Fibroblast of lung (primary cell): Measurements from ENCODE around the gene POLR2L. TPM values are rescaled to one million over a fixed set of nuclear protein-coding genes. Genes with fewer than 3 reads are reported as not detected.

Experiments used
- DNase-seq, 2 donors: peaks; one replicate each; pipeline versions ENCODE4 v3.0.0 to v3.0.0-alpha.2; 2010; ENCODE audit warnings: low read depth in 2 of 2
- H2AFZ ChIP-seq: 2 replicates; pipeline ENCODE4 v1.5.1; 2012; ENCODE audit warnings: low read length, control low read depth, inconsistent platforms
- H3K27ac ChIP-seq: 2 replicates; pipeline ENCODE4 v1.5.1; 2011; ENCODE audit warnings: low read length, control low read depth; ENCODE audit not compliant: insufficient read depth
- H3K27me3 ChIP-seq: 2 replicates; pipeline ENCODE4 v1.5.1; 2011; ENCODE audit warnings: mild to moderate bottlenecking, low read length; ENCODE audit not compliant: control insufficient read depth, insufficient read depth
- H3K36me3 ChIP-seq: 2 replicates; pipeline ENCODE4 v1.5.1; 2011; ENCODE audit warnings: low read length; ENCODE audit not compliant: control insufficient read depth, insufficient read depth
- H3K4me1 ChIP-seq: 2 replicates; pipeline ENCODE4 v1.5.1; 2011; ENCODE audit warnings: low read length; ENCODE audit not compliant: control insufficient read depth, insufficient read depth; ENCODE audit errors: extremely low read depth
- H3K4me2 ChIP-seq: 2 replicates; pipeline ENCODE4 v1.5.1; 2011; ENCODE audit warnings: low read length, control low read depth; ENCODE audit not compliant: insufficient read depth; ENCODE audit errors: extremely low read depth
- H3K4me3 ChIP-seq, 4 experiments: fragments of 200-600 bp in 1 of 4; sonication (generic) in 1 of 4; replicated peaks in 1 of 4; 2 replicates each; pipeline ENCODE4 v1.5.1; 2011 to 2016; ENCODE audit warnings: low read length in 4 of 4, low read depth in 3 of 4, mild to moderate bottlenecking in 3 of 4, control low read depth in 2 of 4, inconsistent platforms in 1 of 4, mixed read lengths in 1 of 4; ENCODE audit not compliant: insufficient read depth in 1 of 4; ENCODE audit errors: control extremely low read depth in 1 of 4
- H3K79me2 ChIP-seq: 2 replicates; pipeline ENCODE4 v1.5.1; 2012; ENCODE audit warnings: mild to moderate bottlenecking, low read length, inconsistent platforms; ENCODE audit not compliant: control insufficient read depth, insufficient read depth
- H3K9ac ChIP-seq: 2 replicates; pipeline ENCODE4 v1.5.1; 2011; ENCODE audit warnings: mild to moderate bottlenecking, low read length, control low read depth; ENCODE audit not compliant: insufficient read depth
- H3K9me3 ChIP-seq: 2 replicates; pipeline ENCODE4 v1.5.1; 2012; ENCODE audit warnings: low read depth, low read length; ENCODE audit not compliant: control insufficient read depth, insufficient read depth
- H4K20me1 ChIP-seq: 2 replicates; pipeline ENCODE4 v1.5.1; 2011; ENCODE audit warnings: low read length; ENCODE audit not compliant: control insufficient read depth, insufficient read depth; ENCODE audit errors: extremely low read depth
- CTCF ChIP-seq, 2 donors: IDR thresholded peaks in 1 of 2; conservative IDR thresholded peaks in 1 of 2; 1 replicate in 1 of 2; 2 replicates in 1 of 2; pipeline ENCODE4 v1.5.1; 2011 to 2012; ENCODE audit warnings: low read length in 2 of 2, control low read depth in 1 of 2, inconsistent platforms in 1 of 2, low read depth in 1 of 2, mild to moderate bottlenecking in 1 of 2
- EZH2 ChIP-seq: IDR thresholded peaks from 2 replicates; pipeline ENCODE4 v1.5.1; 2012; ENCODE audit warnings: low read length, control low read depth, mild to moderate bottlenecking; ENCODE audit errors: missing control alignments
- polyA plus RNA-seq, 2 donors: library from polyadenylated mRNA; depleted of rRNA in 1 of 2; stranded (reverse) in 1 of 2; unstranded in 1 of 2; fragments of >200 nt; gene quantifications; 2 replicates each; pipeline ENCODE4 v1.2.1, GENCODE V29; 2011 to 2012; ENCODE audit warnings: missing spikeins in 1 of 2
- total RNA-seq: library from RNA; depleted of rRNA; stranded (reverse); fragments of >200 nt; gene quantifications from 2 replicates; pipeline ENCODE4 v1.2.1, GENCODE V29; 2014

Gene POLR2L
- total and polyA plus RNA-seq, 2 donors (not counting 1 experiment from before 2014, with no cell fraction given) = 181 to 196 TPM

GRCh38 chr11:871472-871871 is 29.1 kb upstream of the POLR2L start:
- no peak overlapping the region for H2AFZ ChIP-seq
- H3K4me2 ChIP-seq = no peak overlapping the region
- no peak for TF ChIP-seq EZH2
- no peak for TF ChIP-seq CTCF (conservative IDR thresholded peaks at IDR 0.05 in 1 of 2, IDR thresholded peaks at IDR 0.05 in 1 of 2; ENCODE audit: low read depth in 1 of 2, low read length in 2 of 2)
- peaks cover 11% of the 10 kb centered on the region for H3K4me1 ChIP-seq
- no peak overlapping the region for H3K4me3 ChIP-seq
- no peaks in the 10 kb centered on the region for H4K20me1 ChIP-seq
- no peaks in the 10 kb centered on the region for H3K79me2 ChIP-seq
- H3K36me3 ChIP-seq = peaks cover 6% of the 10 kb centered on the region
- DNase-seq = no peak
- no peak overlapping the region for H3K9ac ChIP-seq
- no peaks in the 10 kb centered on the region for H3K27me3 ChIP-seq
- no peak overlapping the region for H3K27ac ChIP-seq
- H3K9me3 ChIP-seq = no peaks in the 10 kb centered on the region

- no peak overlapping the region for H3K4me3 ChIP-seq
- no peak for TF ChIP-seq EZH2
- no peak for TF ChIP-seq CTCF (conservative IDR thresholded peaks at IDR 0.05 in 1 of 2, IDR thresholded peaks at IDR 0.05 in 1 of 2; ENCODE audit: low read depth in 1 of 2, low read length in 2 of 2)
- no peak overlapping the region for H3K9ac ChIP-seq
- no peak overlapping the region for H3K27ac ChIP-seq
- H2AFZ ChIP-seq = no peak overlapping the region
- no peaks in the 10 kb centered on the region for H3K27me3 ChIP-seq
- no peaks in the 10 kb centered on the region for H4K20me1 ChIP-seq
- H3K4me2 ChIP-seq = no peak overlapping the region
- no peaks in the 10 kb centered on the region for H3K9me3 ChIP-seq
- DNase-seq = no peak
- peaks cover 11% of the 10 kb centered on the region for H3K4me1 ChIP-seq
- peaks cover 10% of the 10 kb centered on the region for H3K36me3 ChIP-seq
- H3K79me2 ChIP-seq = no peaks in the 10 kb centered on the region
Measured at GRCh38 chr11:870418-870817, 28.1 kb upstream of the POLR2L start.

GRCh38 chr11:870127-870413 is 27.7 kb upstream of the POLR2L start:
- Histone ChIP-seq H3K27ac (no peak overlapping the region), H4K20me1 (no peaks in the 10 kb centered on the region), H3K36me3 (peaks cover 12% of the 10 kb centered on the region), H2AFZ (no peak overlapping the region), H3K9me3 (no peaks in the 10 kb centered on the region), H3K27me3 (no peaks in the 10 kb centered on the region), H3K9ac (no peak overlapping the region), H3K4me1 (peaks cover 11% of the 10 kb centered on the region), H3K79me2 (no peaks in the 10 kb centered on the region), H3K4me2 (no peak overlapping the region), H3K4me3 (no peak overlapping the region)
- no peak for TF ChIP-seq CTCF (conservative IDR thresholded peaks at IDR 0.05 in 1 of 2, IDR thresholded peaks at IDR 0.05 in 1 of 2; ENCODE audit: low read depth in 1 of 2, low read length in 2 of 2)
- no peak for TF ChIP-seq EZH2
- DNase-seq = no peak
